BE2C (cell line): ENCODE data around the gene ATP11B.

Experiments used
- DNase-seq: peaks from one replicate; pipeline ENCODE4 v3.0.0-alpha.2; 2020
- H3K27me3 ChIP-seq: fragments of 250-450 bp; sonication (Bioruptor Pico); 2 replicates; pipeline ENCODE4 v1.5.1; 2020; ENCODE audit warnings: mild to moderate bottlenecking
- H3K36me3 ChIP-seq: fragments of 250-450 bp; sonication (Bioruptor Pico); 2 replicates; pipeline ENCODE4 v1.5.1; 2020; ENCODE audit warnings: mild to moderate bottlenecking
- H3K4me1 ChIP-seq: fragments of 250-450 bp; sonication (Bioruptor Pico); 2 replicates; pipeline ENCODE4 v1.5.1; 2020
- H3K4me3 ChIP-seq: 2 replicates; pipeline ENCODE4 v1.5.1; 2011; ENCODE audit warnings: low read depth, low read length
- H3K9me3 ChIP-seq: fragments of 250-450 bp; sonication (Bioruptor Pico); 2 replicates; pipeline ENCODE4 v1.5.1; 2020
- TF ChIP-seq, protein P1 (sequence below): IDR thresholded peaks from 2 replicates; pipeline ENCODE4 v1.5.1; 2012; ENCODE audit warnings: mild to moderate bottlenecking, low read depth, low read length

Gene ATP11B

DNA sequence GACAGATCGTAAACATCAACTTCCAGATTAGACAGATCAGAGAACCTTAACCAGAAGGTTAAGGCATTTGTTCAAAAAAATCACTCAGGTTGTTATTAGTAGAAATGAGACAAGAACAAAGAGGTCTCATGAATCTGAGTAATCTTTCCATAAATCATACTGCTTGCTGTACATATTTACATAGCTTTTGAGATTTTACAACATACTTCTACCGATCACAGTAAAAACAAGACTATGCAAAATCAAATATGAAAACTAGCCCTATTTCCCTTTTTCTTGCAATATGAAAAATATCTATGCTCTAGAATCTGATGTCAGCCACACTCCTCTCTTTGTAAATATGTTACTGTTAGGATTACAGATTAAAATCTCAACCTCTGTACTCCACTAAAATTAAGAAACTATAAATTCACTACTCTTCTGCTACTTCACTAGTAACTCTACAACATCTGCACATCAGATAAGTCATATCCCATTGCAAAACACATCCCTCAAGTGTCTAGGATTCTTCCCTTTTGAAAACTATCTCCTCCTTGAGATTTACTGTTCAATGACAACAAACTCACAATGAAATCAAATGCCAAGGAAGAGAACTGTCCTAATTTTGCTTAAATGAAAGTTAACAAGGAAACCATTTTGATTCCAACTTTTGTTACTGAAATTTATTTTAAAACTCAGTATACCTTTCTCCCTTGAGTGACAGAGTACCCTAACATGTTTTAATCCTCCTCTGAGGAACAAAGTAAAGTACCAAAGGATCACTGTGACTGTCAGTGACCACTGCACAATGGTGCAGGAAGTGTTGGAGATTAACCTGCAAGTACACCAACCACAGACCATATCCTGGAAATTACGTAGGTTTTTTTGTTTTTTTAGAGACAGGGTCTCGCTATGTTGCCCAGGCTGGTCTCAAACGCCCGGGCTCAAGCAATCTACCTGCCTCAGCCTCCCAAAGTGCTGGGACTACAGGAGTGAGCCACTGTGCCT is 174.2 kb downstream of the ATP11B start:
- no peaks in the 10 kb centered on the region for H3K27me3 ChIP-seq

DNA sequence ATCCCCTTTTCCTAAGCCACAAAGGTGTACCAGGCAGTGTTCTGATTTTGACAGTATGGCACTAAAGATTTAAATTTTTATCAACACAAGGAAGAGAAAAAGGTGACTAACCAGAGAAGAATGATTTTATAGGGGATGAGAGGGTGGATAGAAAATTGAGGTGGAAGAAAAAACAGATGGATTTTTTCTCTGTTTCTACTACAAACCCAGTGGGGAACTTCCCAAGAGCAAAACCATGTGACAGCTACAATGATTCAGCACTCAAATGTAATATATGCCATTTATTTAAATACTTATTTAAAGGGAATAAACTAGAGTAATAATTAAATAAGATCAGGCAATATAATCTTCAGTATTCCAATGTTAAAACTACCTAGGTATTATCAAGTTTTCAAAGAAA is 176.0 kb downstream of the ATP11B start:
- Histone ChIP-seq H3K9me3 (no peaks in the 10 kb centered on the region), H3K36me3 (no peaks in the 10 kb centered on the region), H3K4me1 (no peaks in the 10 kb centered on the region), H3K27me3 (no peaks in the 10 kb centered on the region), H3K4me3 (no peak overlapping the region)
- TF ChIP-seq, protein P1, sequence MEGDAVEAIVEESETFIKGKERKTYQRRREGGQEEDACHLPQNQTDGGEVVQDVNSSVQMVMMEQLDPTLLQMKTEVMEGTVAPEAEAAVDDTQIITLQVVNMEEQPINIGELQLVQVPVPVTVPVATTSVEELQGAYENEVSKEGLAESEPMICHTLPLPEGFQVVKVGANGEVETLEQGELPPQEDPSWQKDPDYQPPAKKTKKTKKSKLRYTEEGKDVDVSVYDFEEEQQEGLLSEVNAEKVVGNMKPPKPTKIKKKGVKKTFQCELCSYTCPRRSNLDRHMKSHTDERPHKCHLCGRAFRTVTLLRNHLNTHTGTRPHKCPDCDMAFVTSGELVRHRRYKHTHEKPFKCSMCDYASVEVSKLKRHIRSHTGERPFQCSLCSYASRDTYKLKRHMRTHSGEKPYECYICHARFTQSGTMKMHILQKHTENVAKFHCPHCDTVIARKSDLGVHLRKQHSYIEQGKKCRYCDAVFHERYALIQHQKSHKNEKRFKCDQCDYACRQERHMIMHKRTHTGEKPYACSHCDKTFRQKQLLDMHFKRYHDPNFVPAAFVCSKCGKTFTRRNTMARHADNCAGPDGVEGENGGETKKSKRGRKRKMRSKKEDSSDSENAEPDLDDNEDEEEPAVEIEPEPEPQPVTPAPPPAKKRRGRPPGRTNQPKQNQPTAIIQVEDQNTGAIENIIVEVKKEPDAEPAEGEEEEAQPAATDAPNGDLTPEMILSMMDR: no peak
- DNase-seq: no peak

More for the DNA sequence above, 174.2 kb downstream of the ATP11B start:
- H3K4me3 ChIP-seq: no peak overlapping the region
- H3K9me3 ChIP-seq: no peaks in the 10 kb centered on the region
- H3K36me3 ChIP-seq: no peaks in the 10 kb centered on the region
- DNase-seq: no peak
- H3K4me1 ChIP-seq: no peaks in the 10 kb centered on the region
- TF ChIP-seq, protein P1: no peak

DNA sequence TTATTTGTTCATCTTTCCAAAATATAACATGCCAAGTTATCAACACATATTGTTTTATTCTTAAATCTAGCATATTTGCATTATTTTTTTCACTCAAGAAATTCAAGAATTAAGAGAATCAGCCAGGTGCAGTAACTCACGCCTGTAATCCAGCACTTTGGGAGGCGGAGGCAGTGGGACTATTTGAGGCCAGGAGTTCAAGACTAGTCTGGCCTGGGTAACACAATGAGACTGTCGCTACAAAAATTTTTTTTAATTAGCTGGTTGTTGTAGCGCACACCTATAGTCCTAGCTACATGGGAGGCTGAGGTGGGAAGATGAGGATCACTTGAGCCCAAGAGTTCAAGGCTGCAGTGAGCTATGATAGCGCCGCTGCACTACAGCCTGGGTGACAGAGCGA is 176.5 kb downstream of the ATP11B start:
- H3K4me1 ChIP-seq: no peaks in the 10 kb centered on the region
- DNase-seq: no peak

DNA sequence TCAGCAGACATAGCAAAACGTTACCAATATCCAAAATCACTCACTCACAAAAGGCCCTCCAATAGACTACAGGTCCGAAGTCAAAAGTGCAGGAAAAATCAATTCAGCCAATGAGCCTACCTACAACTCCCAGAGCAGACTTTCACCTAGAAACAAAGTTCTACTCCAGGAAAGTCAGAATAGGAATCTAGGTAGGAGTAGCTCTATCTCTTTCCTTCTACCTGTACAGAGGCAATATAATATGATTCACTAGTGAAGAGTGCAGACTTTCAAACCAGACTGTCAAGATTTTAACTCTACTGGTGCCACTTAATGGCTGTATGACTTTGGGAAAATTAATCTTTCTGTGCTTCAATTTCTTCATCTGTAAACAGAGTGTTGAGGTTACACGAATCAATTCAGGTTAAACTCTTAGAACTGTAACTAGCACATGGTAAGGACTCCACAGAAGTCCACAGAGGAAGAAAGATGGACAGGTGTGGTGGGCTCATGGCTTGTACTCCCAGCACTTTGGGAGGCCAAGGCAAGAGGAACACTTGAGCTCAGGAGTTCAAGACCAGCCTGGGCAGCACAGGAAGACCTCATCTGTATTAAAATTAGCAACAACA is 177.6 kb downstream of the ATP11B start:
- Histone ChIP-seq H3K27me3 (no peaks in the 10 kb centered on the region), H3K4me1 (no peaks in the 10 kb centered on the region), H3K9me3 (no peaks in the 10 kb centered on the region), H3K36me3 (no peaks in the 10 kb centered on the region), H3K4me3 (no peak overlapping the region)
- no peak for DNase-seq
- TF ChIP-seq, protein P1: no peak

More for the DNA sequence above, 176.5 kb downstream of the ATP11B start:
- Histone ChIP-seq H3K9me3 (no peaks in the 10 kb centered on the region), H3K27me3 (no peaks in the 10 kb centered on the region), H3K4me3 (no peak overlapping the region), H3K36me3 (no peaks in the 10 kb centered on the region)
- TF ChIP-seq, protein P1: no peak
